Small intestine (tissue), 7 donors: ENCODE results near the gene SEC23A. TPM values are rescaled to one million over a fixed set of nuclear protein-coding genes. Genes with fewer than 3 reads are reported as not detected.
"Not testable (repeated sequence)": the region's sequence is repeated elsewhere in the genome, so short reads cannot be mapped to it uniquely, and the experiment has no call there.

ENCODE experiments used
- DNase-seq, 2 donors: peaks; one replicate each; pipeline versions ENCODE4 v3.0.0 to v3.0.0-alpha.2; 2013
- FAIRE-seq: peaks from 2 replicates; lab custom pipeline; 2012; peaks lifted over from hg19 to GRCh38; lab: Jason Lieb, UNC
- H3K27ac ChIP-seq, 3 donors: one replicate each; pipeline ENCODE4 v1.5.1; 2013; ENCODE audit warnings: low read length in 2 of 3, mild to moderate bottlenecking in 2 of 3, control low read depth in 1 of 3, inconsistent platforms in 1 of 3, low read depth in 1 of 3, moderate library complexity in 1 of 3
- H3K27me3 ChIP-seq, 3 donors: one replicate each; pipeline ENCODE4 v1.6.1; 2013; ENCODE audit warnings: low read length in 3 of 3, inconsistent platforms in 1 of 3; ENCODE audit not compliant: control insufficient read depth in 3 of 3, insufficient read depth in 3 of 3
- H3K36me3 ChIP-seq, 3 donors: one replicate each; pipeline ENCODE4 v1.6.1; 2013; ENCODE audit warnings: low read length in 3 of 3, inconsistent platforms in 1 of 3, low read depth in 1 of 3, mild to moderate bottlenecking in 1 of 3, moderate library complexity in 1 of 3; ENCODE audit not compliant: control insufficient read depth in 3 of 3, insufficient read depth in 2 of 3
- H3K4me1 ChIP-seq, 3 donors: one replicate each; pipeline ENCODE4 v1.6.1; 2013; ENCODE audit warnings: low read length in 2 of 3, inconsistent platforms in 1 of 3, low read depth in 1 of 3, mild to moderate bottlenecking in 1 of 3, moderate library complexity in 1 of 3; ENCODE audit not compliant: control insufficient read depth in 3 of 3, insufficient read depth in 2 of 3
- H3K4me3 ChIP-seq, 3 donors: one replicate each; pipeline ENCODE4 v1.5.1; 2013; ENCODE audit warnings: low read length in 3 of 3, control low read depth in 1 of 3, inconsistent platforms in 1 of 3, low read depth in 1 of 3, mild to moderate bottlenecking in 1 of 3, moderate library complexity in 1 of 3
- H3K9me3 ChIP-seq, 2 donors: one replicate each; pipeline ENCODE4 v1.6.1; 2013; ENCODE audit warnings: low read depth in 1 of 2, low read length in 1 of 2; ENCODE audit not compliant: control insufficient read depth in 2 of 2, insufficient read depth in 1 of 2
- WGBS, 3 donors: extraction: QIAGEN DNeasy Blood & Tissue Kit; methylation state at CpG; one replicate each; pipeline ENCODE4 v1.1.7; 2013; 5-methylcytosine and 5-hydroxymethylcytosine counted together
- polyA plus RNA-seq, 4 donors: library from polyadenylated mRNA; stranded (reverse) in 3 of 4; unstranded in 1 of 4; fragments of 200-250 nt in 3 of 4; fragments of 120-200 nt in 1 of 4; gene quantifications; one replicate each; pipeline versions ENCODE4 v1.2.1 to v1.2.3, GENCODE V29; 2013
- donor health status: healthy with polysubstance abuse.
- donor health status: control.
- donor health status: control.
- donor health status: Bipolar disorder and iron deficiency.
- donor health status: healthy.

Gene SEC23A
- polyA plus RNA-seq, 4 donors, result 26.9 to 96.9 (median 78.1) TPM

DNA sequence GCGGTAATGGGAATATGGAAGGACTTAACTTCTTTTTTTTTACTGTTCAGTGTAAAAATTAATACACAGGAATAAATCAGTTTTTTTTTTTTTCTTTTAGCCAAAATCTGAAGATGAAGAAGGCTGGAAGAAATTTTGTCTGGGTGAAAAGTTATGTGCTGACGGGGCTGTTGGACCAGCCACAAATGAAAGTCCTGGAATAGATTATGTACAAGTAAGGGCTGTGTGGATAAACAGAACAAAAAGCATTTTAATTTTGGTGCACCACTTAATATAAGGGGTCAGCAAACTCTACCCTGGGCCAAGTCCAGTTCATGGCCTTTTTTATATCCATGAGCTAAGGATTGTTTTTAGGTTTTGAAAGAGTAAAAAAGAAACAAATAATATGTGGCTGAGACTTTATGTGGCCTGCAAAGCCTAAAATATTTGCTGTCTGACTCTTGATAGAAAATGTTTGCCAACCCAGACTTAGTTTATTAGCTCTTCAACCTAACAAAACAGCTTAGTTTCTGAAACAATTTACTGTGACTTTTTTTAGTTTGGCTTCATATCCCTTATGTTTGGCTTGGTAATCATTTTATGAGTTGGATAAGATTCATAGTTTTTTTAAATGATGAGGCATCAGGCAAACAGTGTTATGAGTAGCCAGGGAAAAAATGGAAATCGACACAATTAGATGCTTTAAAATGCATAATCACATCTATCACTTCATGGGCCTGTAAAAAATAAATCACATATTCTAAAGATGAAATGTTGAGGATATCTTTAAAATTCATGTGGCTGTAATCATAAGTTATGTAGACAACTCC lies 19.5 kb upstream of the SEC23A start:
- 77 to 98% (median 97%) methylated on average over 3 of the region's 3 CpGs for WGBS, 3 donors
- no peak overlapping the region for H3K4me3 ChIP-seq
- no peaks in the 10 kb centered on the region for H3K27me3 ChIP-seq
- H3K36me3 ChIP-seq, result peaks cover 0 to 26% (median 5%) of the 10 kb centered on the region in 3 donors
- FAIRE-seq, result no peak
- no peaks in the 10 kb centered on the region for H3K4me1 ChIP-seq
- no peak overlapping the region for H3K27ac ChIP-seq
- H3K9me3 ChIP-seq, result no peaks in the 10 kb centered on the region
- DNase-seq, result no peak

DNA sequence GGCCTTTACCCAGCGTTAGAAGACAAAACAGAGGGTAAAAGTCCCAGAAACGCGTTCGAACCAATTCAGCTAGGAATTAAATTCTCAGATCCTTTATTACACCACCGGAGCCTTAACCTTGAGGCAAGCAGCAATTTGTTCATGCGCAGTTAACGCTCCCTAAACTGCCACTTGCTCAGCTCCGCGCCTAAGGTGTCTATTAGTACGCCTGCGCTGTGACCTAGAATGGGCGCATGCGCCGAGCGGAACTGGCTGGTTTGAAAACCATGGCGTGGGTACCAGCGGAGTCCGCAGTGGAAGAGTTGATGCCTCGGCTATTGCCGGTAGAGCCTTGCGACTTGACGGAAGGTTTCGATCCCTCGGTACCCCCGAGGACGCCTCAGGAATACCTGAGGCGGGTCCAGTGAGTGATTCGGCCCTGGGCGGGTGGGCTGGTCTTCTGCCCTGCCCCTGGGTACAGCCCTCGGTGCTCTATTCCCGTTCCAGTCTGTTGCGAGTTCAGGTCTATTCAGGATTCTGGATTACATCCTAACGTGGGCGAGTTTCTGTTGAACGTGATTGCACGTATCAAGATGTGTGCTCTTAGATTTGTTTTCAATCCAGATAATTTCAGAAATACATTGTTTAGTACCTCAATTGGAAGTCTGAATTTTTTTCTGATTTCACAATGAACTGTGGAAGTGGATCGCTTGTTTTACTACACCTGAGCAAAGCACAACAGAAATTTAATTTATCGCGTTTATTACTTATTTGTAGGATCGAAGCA lies 11.2 kb upstream of the SEC23A start, which contains the start of gene GEMIN2:
Gene GEMIN2, plus strand, starts transcription at position 251 of the 766 bp plus-strand sequence. Its CDS starts 16 bp downstream, at position 267.
- peak within 1 kb of the TSS; percentile 56 to 74 (median 71) for H3K27ac ChIP-seq
- H3K4me1 ChIP-seq, result peaks cover 0 to 8% (median 0%) of the 10 kb centered on the region in 3 donors
- DNase-seq (peak; percentile 97), FAIRE-seq (no peak)
- no peaks in the 10 kb centered on the region for H3K9me3 ChIP-seq
- peaks cover 0 to 8% (median 0%) of the 10 kb centered on the region in 3 donors for H3K36me3 ChIP-seq
- no peaks in the 10 kb centered on the region for H3K27me3 ChIP-seq
- WGBS, 3 donors, result 0 to 1% (median 0%) methylated on average over 40 of the region's 40 CpGs
- peak within 1 kb of the TSS; percentile 37 to 81 (median 63) for H3K4me3 ChIP-seq

DNA sequence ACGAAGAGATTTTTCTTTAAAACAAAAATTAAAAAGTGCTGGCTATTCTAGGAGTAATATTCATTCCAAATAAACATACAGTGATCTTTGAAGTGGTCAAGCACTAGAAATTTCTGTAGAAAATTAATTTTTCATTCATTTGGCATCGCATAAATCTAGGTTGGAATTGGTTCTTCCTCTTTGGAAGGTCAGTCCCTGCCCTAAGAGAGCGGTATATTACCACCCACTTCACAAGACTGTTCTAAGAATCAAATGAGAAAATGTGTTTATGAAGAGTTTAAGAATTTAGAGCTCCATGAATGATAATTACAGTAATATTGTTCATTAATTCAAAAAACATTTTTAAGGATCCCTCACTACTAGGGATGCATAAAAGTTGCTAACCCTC lies 10.6 kb upstream of the SEC23A start:
- peaks cover 0 to 8% (median 0%) of the 10 kb centered on the region in 3 donors for H3K4me1 ChIP-seq
- WGBS, 3 donors, result 54 to 68% (median 58%) methylated on average over 3 of the region's 3 CpGs
- peak overlapping the region in 2 of 3 donors; percentile 71 to 74 for H3K27ac ChIP-seq
- no peaks in the 10 kb centered on the region for H3K9me3 ChIP-seq
- H3K27me3 ChIP-seq, result no peaks in the 10 kb centered on the region
- FAIRE-seq (no peak), DNase-seq (no peak)
- peak overlapping the region; percentile 11 to 81 (median 37) for H3K4me3 ChIP-seq
- H3K36me3 ChIP-seq, result peaks cover 0 to 5% (median 0%) of the 10 kb centered on the region in 3 donors

DNA sequence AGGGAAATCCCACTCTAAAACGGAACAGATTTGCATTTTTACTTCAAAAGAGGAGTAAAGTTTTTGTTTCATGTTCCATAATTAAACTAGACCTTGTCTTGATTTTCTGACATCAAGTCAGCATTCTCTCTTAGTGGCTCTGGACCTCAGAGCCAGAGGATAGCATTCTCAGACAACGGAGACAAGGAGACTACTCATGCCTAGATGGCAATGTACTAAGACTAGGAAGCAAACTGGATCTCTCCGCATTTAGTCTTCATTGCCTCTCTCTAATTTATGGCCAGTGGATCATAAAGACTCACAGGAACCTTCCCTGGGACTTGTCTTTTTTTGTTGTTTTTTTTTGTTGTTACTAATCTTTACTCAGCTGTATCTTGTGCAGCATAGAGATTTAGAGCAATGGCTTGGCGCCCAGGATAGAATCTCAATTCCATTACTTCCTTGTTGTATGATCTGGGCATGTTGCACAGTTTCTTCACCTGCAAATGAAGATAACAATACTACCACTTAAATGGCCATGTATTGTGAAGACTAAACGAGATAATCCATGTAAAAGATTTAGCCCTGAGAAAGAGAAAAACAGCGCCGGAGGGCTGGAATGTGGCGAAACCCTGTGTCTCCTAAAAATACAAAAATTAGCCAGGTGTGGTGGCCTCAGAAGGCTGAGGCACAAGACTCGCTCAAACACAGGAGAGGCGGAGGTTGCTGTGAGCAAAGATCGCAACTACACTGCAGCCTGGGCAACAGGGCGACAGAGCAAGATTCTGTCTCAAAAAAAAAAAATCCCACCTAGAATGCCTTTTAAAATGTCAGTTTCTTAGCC lies 7.1 kb upstream of the SEC23A start:
- Histone ChIP-seq H3K4me3 (peak overlapping the region in 1 of 3 donors; percentile 2), H3K27ac (peak overlapping the region in 1 of 3 donors; percentile 67)
- peak in 1 of 2 donors; percentile 61 for DNase-seq

DNA sequence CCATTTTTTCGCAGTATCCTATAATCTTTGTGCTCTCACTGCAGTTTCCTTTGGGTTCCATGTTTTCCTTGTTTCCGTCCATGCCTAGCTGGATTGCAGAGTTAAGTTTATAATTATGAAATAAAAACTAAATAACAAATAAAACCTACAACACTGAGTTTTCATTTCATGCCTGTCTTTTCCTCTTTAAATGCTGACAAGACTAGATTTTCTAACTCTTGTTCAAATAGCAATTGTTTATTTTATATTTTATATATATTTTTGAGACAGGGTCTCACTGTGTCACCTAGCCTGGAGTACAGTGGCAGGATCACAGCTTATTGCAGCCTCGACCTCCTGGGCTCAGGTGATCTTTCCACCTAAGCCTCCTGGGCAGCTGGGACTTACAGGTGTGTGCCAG lies 5.8 kb upstream of the SEC23A start:
- WGBS, 3 donors, result 89 to 95% (median 91%) methylated on average over 3 of the region's 3 CpGs

More for the DNA sequence above, 7.1 kb upstream of the SEC23A start:
- Histone ChIP-seq H3K27me3 (no peaks in the 10 kb centered on the region), H3K4me1 (peaks cover 0 to 7% (median 0%) of the 10 kb centered on the region in 3 donors), H3K9me3 (no peaks in the 10 kb centered on the region), H3K36me3 (no peaks in the 10 kb centered on the region)
- no peak for FAIRE-seq
- 15 to 73% (median 44%) methylated on average over 12 of the region's 12 CpGs for WGBS, 3 donors

DNA sequence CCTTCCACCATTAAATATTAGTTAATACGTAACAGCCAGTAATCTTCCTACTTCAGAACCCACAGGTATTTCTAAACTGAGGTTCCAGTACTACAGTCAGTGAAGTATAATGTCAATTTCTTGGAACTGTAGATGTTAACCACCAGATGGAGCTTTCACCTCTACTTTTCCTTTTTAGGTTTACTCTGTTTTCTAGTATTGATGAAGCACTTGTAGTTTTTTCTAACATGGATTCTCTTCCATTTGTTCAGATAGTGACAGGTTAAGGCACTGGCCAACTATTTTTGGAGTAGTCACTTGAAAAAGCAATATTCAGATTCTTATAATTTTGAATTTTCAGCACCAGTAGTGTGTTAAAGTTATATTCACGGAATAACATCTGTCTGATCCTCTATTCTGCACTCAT lies 4.6 kb upstream of the SEC23A start:
- FAIRE-seq (no peak), DNase-seq (peak; percentile 71 to 73)
- no peaks in the 10 kb centered on the region for H3K9me3 ChIP-seq
- H3K27me3 ChIP-seq, result no peaks in the 10 kb centered on the region
- no peaks in the 10 kb centered on the region for H3K36me3 ChIP-seq
- no peak overlapping the region for H3K4me3 ChIP-seq
- WGBS, 3 donors, result 44 to 69% (median 61%) methylated on average over 2 of the region's 2 CpGs
- H3K27ac ChIP-seq, result peak overlapping the region in 1 of 3 donors; percentile 13
- peaks cover 0 to 8% (median 0%) of the 10 kb centered on the region in 3 donors for H3K4me1 ChIP-seq

More for the DNA sequence above, 5.8 kb upstream of the SEC23A start:
- DNase-seq, result no peak
- H3K36me3 ChIP-seq, result no peaks in the 10 kb centered on the region
- peaks cover 0 to 10% (median 0%) of the 10 kb centered on the region in 3 donors for H3K4me1 ChIP-seq
- no peak overlapping the region for H3K27ac ChIP-seq
- no peaks in the 10 kb centered on the region for H3K27me3 ChIP-seq
- FAIRE-seq, result no peak
- no peaks in the 10 kb centered on the region for H3K9me3 ChIP-seq
- no peak overlapping the region for H3K4me3 ChIP-seq

DNA sequence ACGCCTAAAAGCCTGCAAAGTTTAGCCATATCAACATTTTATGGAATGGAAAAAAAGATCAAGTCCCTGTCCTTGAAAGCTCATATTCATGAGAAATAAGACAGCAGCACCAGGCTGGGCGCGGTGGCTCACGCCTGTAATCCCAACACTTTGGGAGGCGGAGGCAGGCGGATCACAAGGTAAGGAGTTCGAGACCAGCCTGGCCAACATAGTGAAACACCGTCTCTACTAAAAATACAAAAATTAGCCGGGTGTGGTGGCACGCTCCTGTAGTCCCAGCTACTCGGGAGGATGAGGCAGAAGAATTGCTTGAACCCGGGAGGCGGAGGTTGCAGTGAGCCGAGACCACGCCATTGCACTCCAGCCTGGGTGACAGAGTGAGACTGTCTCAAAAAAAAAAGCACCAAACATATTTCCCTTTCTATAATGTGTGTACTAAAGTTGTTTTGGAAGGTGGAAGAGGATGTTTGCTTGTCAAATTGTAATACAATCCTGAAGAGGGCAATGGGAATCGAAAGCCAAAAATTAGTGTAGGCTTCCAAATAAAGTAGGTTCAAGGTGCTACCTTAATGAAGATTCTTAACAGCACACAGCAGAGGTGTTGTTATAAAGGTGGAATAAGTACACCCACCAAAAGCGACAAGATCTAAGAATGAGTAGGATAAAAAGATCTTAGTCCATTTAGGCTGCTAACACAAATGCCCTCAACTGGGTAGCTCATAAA lies 1.2 kb upstream of the SEC23A start:
- not testable (repeated sequence) for H3K27me3 ChIP-seq, FAIRE-seq, H3K36me3 ChIP-seq, H3K4me1 ChIP-seq, DNase-seq, H3K9me3 ChIP-seq
- H3K27ac ChIP-seq, result peak overlapping the region in 2 of 3 donors; percentile 99
- peak overlapping the region in 2 of 3 donors; percentile 79 to 82 for H3K4me3 ChIP-seq
- 72 to 83% (median 76%) methylated on average over 17 of the region's 17 CpGs for WGBS, 3 donors
